Glomerular visceral epithelial cell (primary cell): ENCODE measurements around the gene COPS7A.

ENCODE experiments used
- DNase-seq: peaks from one replicate; pipeline ENCODE4 v3.0.0-alpha.2; 2016; ENCODE audit errors: extremely low spot score

COPS7A gene

GRCh38 chr12:6723607-6724408 is at the start of gene COPS7A:
COPS7A (plus strand) TSS chr12:6724046; CDS start chr12:6724657, 611 bp downstream.
- peak; percentile 98 for DNase-seq

- no peak for DNase-seq
Measured at GRCh38 chr12:6676962-6677361, 46.9 kb upstream of the COPS7A start.

- DNase-seq = no peak
Measured at GRCh38 chr12:6684609-6685008, 39.2 kb upstream of the COPS7A start.

GRCh38 chr12:6685814-6686213 is 38.0 kb upstream of the COPS7A start:
- no peak for DNase-seq

- DNase-seq = no peak
Measured at GRCh38 chr12:6688543-6688998, 35.3 kb upstream of the COPS7A start.

GRCh38 chr12:6688999-6689882 is 34.6 kb upstream of the COPS7A start, which contains the start of gene ZNF384:
ZNF384 (minus strand) TSS chr12:6689375; CDS start chr12:6679520, 9,855 bp downstream.
- peak; percentile 99 for DNase-seq

- DNase-seq = peak; percentile 58
Measured at GRCh38 chr12:6691473-6691872, 32.4 kb upstream of the COPS7A start.

GRCh38 chr12:6692888-6693287 is 31.0 kb upstream of the COPS7A start:
- no peak for DNase-seq

GRCh38 chr12:6693832-6694355 is 30.0 kb upstream of the COPS7A start:
- no peak for DNase-seq

- no peak for DNase-seq
Measured at GRCh38 chr12:6694701-6695100, 29.1 kb upstream of the COPS7A start.

- DNase-seq = no peak
Measured at GRCh38 chr12:6695313-6696045, 28.4 kb upstream of the COPS7A start.

- DNase-seq = no peak
Measured at GRCh38 chr12:6696690-6697583, 26.9 kb upstream of the COPS7A start.

GRCh38 chr12:6697584-6698351 is 26.1 kb upstream of the COPS7A start:
- peak; percentile 67 for DNase-seq

- no peak for DNase-seq
Measured at GRCh38 chr12:6698352-6699046, 25.3 kb upstream of the COPS7A start.

GRCh38 chr12:6699259-6699988 is 24.4 kb upstream of the COPS7A start:
- peak; percentile 16 for DNase-seq

- no peak for DNase-seq
Measured at GRCh38 chr12:6699989-6700645, 23.7 kb upstream of the COPS7A start.

- peak; percentile 38 for DNase-seq
Measured at GRCh38 chr12:6700646-6701051, 23.2 kb upstream of the COPS7A start, which contains the start of gene PIANP. PIANP (minus strand) TSS chr12:6700815; CDS start chr12:6698061, 2,754 bp downstream.
